GM10266 (cell line): ENCODE measurements around the gene STXBP5.

ENCODE experiments used
- DNase-seq: peaks from one replicate; pipeline ENCODE4 v3.0.0; 2012; ENCODE audit errors: extremely low spot score
- CTCF ChIP-seq: IDR thresholded peaks from 2 replicates; pipeline ENCODE4 v1.5.1; 2012; ENCODE audit warnings: mild to moderate bottlenecking, low read depth; ENCODE audit not compliant: control insufficient read depth, insufficient read depth; ENCODE audit errors: missing control alignments

The STXBP5 gene

GRCh38 chr6:147202516-147203310 is 1.5 kb upstream of the STXBP5 start:
- peak; percentile 94 for DNase-seq
- no peak for TF ChIP-seq CTCF

GRCh38 chr6:147203311-147204059 is 732 bp upstream of the STXBP5 start:
- no peak for TF ChIP-seq CTCF
- DNase-seq = peak; percentile 91

GRCh38 chr6:147204843-147205311 is 660 bp downstream of the STXBP5 start:
- no peak for TF ChIP-seq CTCF
- no peak for DNase-seq

- no peak for DNase-seq
- no peak for TF ChIP-seq CTCF
Measured at GRCh38 chr6:147205690-147206600, 1.7 kb downstream of the STXBP5 start.

- DNase-seq = no peak
- TF ChIP-seq CTCF = no peak
Measured at GRCh38 chr6:147207351-147207750, 3.1 kb downstream of the STXBP5 start.

- DNase-seq = no peak
- TF ChIP-seq CTCF = no peak
Measured at GRCh38 chr6:147207837-147208754, 3.9 kb downstream of the STXBP5 start.
